HG02571 (cell line): ENCODE data around the gene ANKRD52.
"Not testable (repeated sequence)": the region's sequence is repeated elsewhere in the genome, so short reads cannot be mapped to it uniquely, and the experiment has no call there.

Experiments
- ATAC-seq: cut with Tn5 transposase; IDR thresholded peaks from one replicate; pipeline ENCODE4 v1.9.1; 2021; ENCODE audit warnings: mild to moderate bottlenecking, moderate library complexity; ENCODE audit not compliant: unreplicated experiment

ANKRD52 gene

GRCh38 chr12:56213878-56214277 is 44.3 kb downstream of the ANKRD52 start:
- ATAC-seq, result no peak

- ATAC-seq, result no peak
Measured at GRCh38 chr12:56212361-56212760, 45.8 kb downstream of the ANKRD52 start.

- ATAC-seq, result no peak
Measured at GRCh38 chr12:56208006-56208405, 50.2 kb downstream of the ANKRD52 start.

- no peak for ATAC-seq
Measured at GRCh38 chr12:56206452-56207166, 51.6 kb downstream of the ANKRD52 start.

- no peak for ATAC-seq
Measured at GRCh38 chr12:56205445-56205844, 52.7 kb downstream of the ANKRD52 start.

- ATAC-seq, result no peak
Measured at GRCh38 chr12:56204275-56204674, 53.9 kb downstream of the ANKRD52 start.

- no peak for ATAC-seq
Measured at GRCh38 chr12:56202838-56203237, 55.3 kb downstream of the ANKRD52 start.

- no peak for ATAC-seq
Measured at GRCh38 chr12:56202366-56202765, 55.8 kb downstream of the ANKRD52 start.

- no peak for ATAC-seq
Measured at GRCh38 chr12:56198836-56199235, 59.3 kb downstream of the ANKRD52 start.

- ATAC-seq, result no peak
Measured at GRCh38 chr12:56197921-56198635, 60.1 kb downstream of the ANKRD52 start.

GRCh38 chr12:56196818-56197550 is 61.2 kb downstream of the ANKRD52 start:
- not testable (repeated sequence) for ATAC-seq

- no peak for ATAC-seq
Measured at GRCh38 chr12:56193025-56193578, 65.1 kb downstream of the ANKRD52 start.

- ATAC-seq, result no peak
Measured at GRCh38 chr12:56192582-56192981, 65.6 kb downstream of the ANKRD52 start.

GRCh38 chr12:56190695-56191155 is 67.5 kb downstream of the ANKRD52 start:
- ATAC-seq, result no peak

GRCh38 chr12:56189918-56190694 is 68.1 kb downstream of the ANKRD52 start:
- peak; percentile 22 for ATAC-seq

GRCh38 chr12:56189099-56189917 is 68.9 kb downstream of the ANKRD52 start, which contains the start of gene SMARCC2:
Gene SMARCC2 (minus strand): TSS chr12:56189483. CDS start chr12:56189461, 22 bp downstream.
- peak; percentile 74 for ATAC-seq

GRCh38 chr12:56188778-56189098 is 69.4 kb downstream of the ANKRD52 start:
- ATAC-seq, result no peak

- no peak for ATAC-seq
Measured at GRCh38 chr12:56188131-56188777, 69.9 kb downstream of the ANKRD52 start.
